HG03571 (cell line): Measurements from ENCODE around the gene PDGFC.
"Not testable (repeated sequence)": the region's sequence is repeated elsewhere in the genome, so short reads cannot be mapped to it uniquely, and the experiment has no call there.

Experiments used
- ATAC-seq: cut with Tn5 transposase; IDR thresholded peaks from one replicate; pipeline ENCODE4 v1.9.1; 2021; ENCODE audit not compliant: unreplicated experiment

PDGFC gene

GRCh38 chr4:156909010-156909409, 62.6 kb downstream of the PDGFC start:
- no peak for ATAC-seq

DNA sequence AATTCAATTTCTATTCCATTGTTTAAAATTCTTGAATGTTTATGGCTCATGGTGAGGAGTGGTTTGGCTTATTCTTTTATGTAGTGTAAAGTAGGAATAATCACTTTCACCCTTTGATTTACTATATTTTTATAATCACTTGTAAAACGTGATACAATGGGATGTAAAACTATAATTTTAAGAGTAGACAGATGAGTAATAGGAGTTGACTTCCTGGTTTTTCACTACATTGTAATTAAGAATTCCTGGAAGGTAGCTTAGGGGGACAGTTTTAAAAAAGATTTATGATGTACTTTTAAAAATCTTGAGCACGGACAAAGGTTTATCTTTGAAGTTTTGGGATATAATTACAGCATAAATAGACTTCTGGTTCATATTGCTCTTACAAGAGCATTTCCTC, 65.3 kb downstream of the PDGFC start:
- no peak for ATAC-seq

GRCh38 chr4:156901871-156902270, 69.7 kb downstream of the PDGFC start:
- no peak for ATAC-seq

DNA sequence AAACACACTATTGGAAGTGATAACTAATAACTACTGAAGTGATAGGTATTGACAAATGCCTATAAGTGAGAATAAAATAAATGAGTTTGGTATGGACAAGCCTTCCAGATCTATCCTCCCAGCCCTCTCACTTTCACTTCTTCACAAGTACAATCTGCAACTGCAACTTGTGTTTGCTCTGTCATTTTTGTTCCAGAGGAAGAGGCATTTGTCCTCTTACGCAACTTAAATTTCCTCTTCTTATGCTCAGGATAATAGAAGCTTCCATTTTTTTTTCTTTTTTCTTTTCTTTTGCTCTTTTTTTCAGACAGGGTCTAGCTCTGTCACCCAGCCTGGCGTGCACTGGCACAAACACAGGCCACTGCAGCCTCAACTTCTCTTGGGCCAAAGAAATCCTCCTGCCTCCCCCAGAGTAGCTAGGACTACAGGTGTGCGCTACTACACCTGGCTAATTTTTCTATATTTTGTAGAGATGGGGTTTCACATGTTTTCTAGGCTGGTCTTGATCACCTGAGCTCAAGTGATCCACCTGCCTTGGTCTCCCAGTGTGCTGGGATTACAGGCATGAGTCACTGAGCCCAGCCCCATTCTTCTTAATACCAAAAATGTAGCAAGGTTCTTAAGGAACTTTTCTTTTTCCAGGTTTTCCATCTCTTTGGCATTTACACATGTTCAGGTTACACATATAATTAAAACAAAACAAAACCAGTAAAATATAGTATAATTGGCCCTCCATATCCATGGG, 73.1 kb downstream of the PDGFC start:
- ATAC-seq: no peak

- ATAC-seq: no peak
These were observed 75.1 kb downstream of the PDGFC start for GRCh38 chr4:156896527-156896926.

- no peak for ATAC-seq
These were observed 77.4 kb downstream of the PDGFC start for GRCh38 chr4:156894234-156894633.

GRCh38 chr4:156892805-156893204, 78.8 kb downstream of the PDGFC start:
- ATAC-seq: no peak

DNA sequence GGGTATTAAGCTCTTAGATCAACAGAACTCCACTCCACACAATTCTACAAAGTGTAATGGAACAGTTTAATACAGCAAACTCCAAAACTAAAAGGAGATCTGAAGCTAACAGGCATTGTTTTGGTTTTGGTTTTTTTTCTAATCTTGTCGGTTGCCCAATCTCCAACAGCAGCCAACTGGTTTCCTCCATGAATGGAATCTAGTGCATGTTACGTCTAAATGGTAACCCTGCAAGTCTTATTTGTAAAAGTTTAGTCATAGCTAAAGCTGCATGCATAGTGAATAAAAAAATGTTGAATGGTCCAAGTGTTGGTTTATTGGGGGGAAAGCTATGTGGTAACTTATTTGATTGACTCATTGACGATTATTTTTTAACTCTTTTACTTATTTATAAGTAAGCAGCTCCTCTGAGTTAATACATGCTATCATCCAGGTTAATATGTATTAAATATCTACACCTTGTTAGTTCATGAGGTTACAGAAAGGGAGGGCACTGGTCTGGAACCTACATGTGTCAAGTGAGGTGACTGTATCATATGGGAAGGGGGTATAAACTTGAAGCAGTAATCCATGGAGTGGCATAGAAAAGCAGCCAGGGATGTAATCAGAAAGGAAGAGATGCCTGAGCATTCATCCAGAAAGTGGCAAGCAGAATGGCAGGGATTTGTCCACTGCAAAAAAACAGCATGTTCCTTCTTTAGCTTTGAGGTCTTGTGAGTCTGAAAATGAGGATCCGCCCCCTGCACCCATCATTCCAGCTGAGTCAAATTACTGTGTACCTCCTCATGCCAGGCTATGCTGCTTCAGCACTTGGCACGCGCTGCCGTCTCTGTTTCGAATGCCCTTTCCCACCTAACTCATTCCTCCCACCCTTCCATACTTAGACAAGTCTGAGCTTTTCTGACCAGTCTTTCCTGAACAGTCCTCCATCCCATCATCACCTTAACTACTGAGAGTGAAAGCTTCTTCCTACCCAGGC, 81.7 kb downstream of the PDGFC start:
- ATAC-seq: no peak

- ATAC-seq: no peak
These were observed 82.8 kb downstream of the PDGFC start for GRCh38 chr4:156888762-156889161.

DNA sequence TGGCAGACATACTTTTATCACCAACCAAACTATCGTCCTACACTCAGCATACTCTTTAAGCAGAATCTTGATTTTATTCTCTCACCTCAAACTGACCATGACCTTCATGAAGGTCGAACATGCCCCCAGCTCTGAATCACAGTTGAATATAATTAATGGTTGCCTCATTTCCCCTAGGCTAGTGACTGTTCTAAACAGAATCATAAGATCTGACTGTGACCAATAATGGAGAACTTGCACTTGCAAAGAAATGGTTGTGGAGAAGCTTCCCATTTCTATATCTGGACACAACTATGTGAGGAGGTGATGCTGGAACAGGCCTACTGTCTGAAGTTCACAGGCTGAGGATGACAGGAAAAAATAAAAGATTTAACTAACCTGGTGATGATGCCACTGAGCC, 85.1 kb downstream of the PDGFC start:
- no peak for ATAC-seq

DNA sequence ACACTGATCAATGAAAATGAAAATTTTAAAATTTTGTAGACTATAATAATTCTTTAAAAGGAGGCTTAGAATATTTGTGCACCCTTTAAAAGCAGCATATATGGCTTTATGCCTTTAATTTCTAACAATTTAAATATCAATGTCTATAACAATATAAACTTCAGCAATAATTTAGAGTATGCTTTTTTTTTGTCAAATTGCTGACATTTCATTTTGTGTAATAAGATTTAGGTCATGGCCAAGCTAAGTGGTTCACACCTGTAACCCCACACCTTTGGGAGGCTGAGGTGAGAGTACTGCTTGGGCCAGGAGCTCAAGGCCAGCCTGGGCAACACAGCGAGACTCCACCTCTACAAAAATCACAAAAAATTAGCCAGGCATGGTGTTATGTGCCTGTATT, 86.2 kb downstream of the PDGFC start:
- ATAC-seq: no peak

DNA sequence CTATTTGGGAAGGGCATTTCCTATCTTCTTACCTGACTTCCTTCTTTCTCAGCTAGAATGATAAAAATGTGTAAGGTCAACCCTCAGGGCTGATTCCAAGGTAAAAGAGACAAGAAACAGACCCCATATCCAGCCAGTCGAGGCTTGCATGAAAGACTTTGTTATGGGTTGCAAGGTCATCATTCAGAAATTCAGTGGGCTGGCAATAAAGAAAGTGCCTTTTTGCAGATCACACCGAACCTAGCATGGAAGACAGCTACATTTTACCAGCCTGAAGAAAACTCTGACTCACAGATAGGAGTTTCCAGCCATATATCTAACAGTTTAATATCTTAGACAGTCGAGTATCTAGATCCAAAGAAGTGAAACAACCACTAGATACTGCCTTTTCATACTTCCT, 87.4 kb downstream of the PDGFC start:
- ATAC-seq: no peak

DNA sequence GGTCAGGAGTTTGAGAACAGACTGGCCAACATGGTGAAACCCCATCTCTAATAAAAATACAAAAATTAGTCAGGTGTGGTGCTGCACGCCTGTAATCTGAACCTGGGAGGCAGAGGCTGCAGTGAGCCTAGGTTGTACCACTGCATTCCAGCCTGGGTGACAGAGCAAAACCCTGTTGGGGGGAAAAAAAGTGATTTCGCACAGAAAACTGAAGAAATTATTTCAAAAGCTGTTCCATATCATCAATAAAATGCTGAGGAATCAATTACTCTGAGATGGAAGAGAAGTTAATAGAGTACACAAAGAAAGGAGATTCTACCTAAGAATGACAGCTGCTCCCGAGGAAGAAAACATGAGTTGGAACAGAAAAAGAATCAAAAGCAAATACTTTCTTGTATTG, 95.9 kb downstream of the PDGFC start:
- ATAC-seq: no peak

- no peak for ATAC-seq
These were observed 96.5 kb downstream of the PDGFC start for GRCh38 chr4:156875055-156875454.

DNA sequence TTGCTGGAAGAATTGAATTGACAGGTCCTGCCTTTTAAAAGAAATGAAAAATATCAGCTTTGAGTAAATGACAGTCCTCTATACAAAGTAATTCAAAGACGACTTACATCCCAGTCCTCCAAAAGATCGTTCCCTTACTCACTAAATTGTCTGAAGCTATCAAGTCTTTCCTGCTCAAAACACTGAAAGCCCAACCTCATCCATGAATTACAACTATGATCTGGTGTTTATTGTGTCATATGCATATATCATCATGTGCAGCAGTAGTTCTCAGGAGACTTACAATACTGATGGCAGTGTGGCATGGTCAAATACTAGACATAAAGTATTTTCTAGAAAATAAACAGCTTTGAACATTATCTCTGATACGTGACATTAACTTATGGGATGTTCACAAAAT, 97.8 kb downstream of the PDGFC start:
- no peak for ATAC-seq

- ATAC-seq: no peak
These were observed 100.7 kb downstream of the PDGFC start for GRCh38 chr4:156870861-156871260.

DNA sequence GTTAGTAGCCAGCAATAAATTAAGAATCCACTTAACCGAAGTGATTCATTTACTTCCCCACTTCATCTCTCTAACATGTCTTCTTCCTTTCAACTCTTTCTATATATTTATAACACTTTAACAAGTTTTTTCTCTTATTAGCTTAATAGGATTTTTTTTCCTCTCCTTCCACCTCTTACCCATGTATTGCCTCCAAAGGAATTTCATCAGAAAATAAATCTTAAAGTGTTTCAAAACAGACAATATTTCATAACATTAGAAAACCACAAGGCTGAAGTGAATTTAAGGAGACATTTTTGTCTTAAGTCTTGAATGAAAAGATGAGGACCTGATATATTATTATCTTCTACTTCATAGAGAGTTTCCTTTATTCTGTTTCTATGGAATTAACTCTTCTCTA, 101.5 kb downstream of the PDGFC start:
- ATAC-seq: no peak

- ATAC-seq: not testable (repeated sequence)
These were observed 105.5 kb downstream of the PDGFC start for GRCh38 chr4:156866088-156866487.

GRCh38 chr4:156865451-156865850, 106.1 kb downstream of the PDGFC start:
- no peak for ATAC-seq

- no peak for ATAC-seq
These were observed 113.5 kb downstream of the PDGFC start for GRCh38 chr4:156858071-156858470.

DNA sequence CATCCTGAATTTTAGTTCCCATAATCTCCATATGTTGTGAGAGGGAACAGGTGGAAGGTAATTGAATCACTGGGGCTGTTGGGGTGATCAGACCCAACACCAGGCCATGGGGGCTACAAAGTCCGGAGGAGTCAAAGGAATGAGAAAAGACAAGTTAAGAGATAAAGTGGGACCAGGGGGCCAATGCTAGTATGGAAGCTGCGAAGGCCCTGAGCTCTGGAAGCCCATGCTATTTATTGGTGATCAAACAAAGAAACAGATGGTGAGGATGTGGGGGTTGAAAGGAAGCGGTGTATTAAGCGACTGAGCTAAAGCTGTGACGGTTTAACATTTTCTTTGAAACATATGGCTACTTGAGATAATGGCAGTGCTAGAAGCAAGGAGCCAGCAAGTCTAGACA, 132.8 kb downstream of the PDGFC start:
- no peak for ATAC-seq
